CD14-positive monocyte (primary cell): ENCODE results near the gene HLCS. TPM values are rescaled to one million over a fixed set of nuclear protein-coding genes. Genes with fewer than 3 reads are reported as not detected.

Experiments
- DNase-seq, 3 donors: peaks; one replicate each; pipeline ENCODE4 v3.0.0-alpha.2; 2011 to 2022
- H2AFZ ChIP-seq: 2 replicates; pipeline ENCODE4 v1.6.0; 2012; ENCODE audit warnings: mild to moderate bottlenecking, low read depth, low read length, inconsistent platforms; ENCODE audit not compliant: insufficient read depth, poor library complexity, severe bottlenecking
- H3K27ac ChIP-seq, 2 donors: 1 replicate in 1 of 2; 2 replicates in 1 of 2; pipeline ENCODE4 v1.5.1; 2012 to 2013; ENCODE audit warnings: low read length in 2 of 2, control low read depth in 1 of 2, inconsistent platforms in 1 of 2, low read depth in 1 of 2, mild to moderate bottlenecking in 1 of 2
- H3K27me3 ChIP-seq, 2 donors: one replicate each; pipeline versions ENCODE4 v1.6.0 to v1.6.1; 2011 to 2013; ENCODE audit warnings: low read length in 2 of 2; ENCODE audit not compliant: control insufficient read depth in 2 of 2, insufficient read depth in 2 of 2
- H3K36me3 ChIP-seq, 2 donors: replicated peaks in 1 of 2; 1 replicate in 1 of 2; 2 replicates in 1 of 2; pipeline versions ENCODE4 v1.5.1 to v1.6.1; 2012 to 2013; ENCODE audit warnings: low read length in 2 of 2, control low read depth in 1 of 2, inconsistent platforms in 1 of 2, mild to moderate bottlenecking in 1 of 2; ENCODE audit not compliant: insufficient read depth in 2 of 2, control insufficient read depth in 1 of 2
- H3K4me1 ChIP-seq, 2 donors: 1 replicate in 1 of 2; 2 replicates in 1 of 2; pipeline versions ENCODE4 v1.5.1 to v1.6.1; 2012 to 2013; ENCODE audit warnings: low read length in 2 of 2, control low read depth in 1 of 2, inconsistent platforms in 1 of 2, mild to moderate bottlenecking in 1 of 2, moderate library complexity in 1 of 2; ENCODE audit not compliant: insufficient read depth in 2 of 2, control insufficient read depth in 1 of 2
- H3K4me2 ChIP-seq: replicated peaks from 2 replicates; pipeline ENCODE3; 2012; ENCODE audit warnings: low read length, moderate library complexity, mild to moderate bottlenecking; ENCODE audit not compliant: poor library complexity, severe bottlenecking; ENCODE audit errors: extremely low read depth
- H3K4me3 ChIP-seq, 3 experiments: fragments of 200-600 bp in 1 of 3; sonication (generic) in 1 of 3; replicated peaks in 1 of 3; 1 replicate in 2 of 3; 2 replicates in 1 of 3; pipeline ENCODE4 v1.5.1; 2011 to 2013; ENCODE audit warnings: low read length in 3 of 3, mild to moderate bottlenecking in 3 of 3, control low read depth in 2 of 3, low read depth in 2 of 3, inconsistent platforms in 1 of 3, moderate library complexity in 1 of 3
- H3K79me2 ChIP-seq: 2 replicates; pipeline ENCODE4 v1.6.0; 2012; ENCODE audit warnings: mild to moderate bottlenecking, control low read depth, inconsistent platforms, low read length, moderate library complexity; ENCODE audit not compliant: insufficient read depth
- H3K9ac ChIP-seq: 2 replicates; pipeline ENCODE4 v1.6.0; 2017; ENCODE audit warnings: low read length, mild to moderate bottlenecking; ENCODE audit not compliant: insufficient read depth, poor library complexity, severe bottlenecking
- H3K9me3 ChIP-seq, 2 donors: replicated peaks in 1 of 2; 1 replicate in 1 of 2; 2 replicates in 1 of 2; pipeline versions ENCODE4 v1.5.1 to v1.6.1; 2012 to 2013; ENCODE audit warnings: low read length in 2 of 2, control low read depth in 1 of 2; ENCODE audit not compliant: control insufficient read depth in 1 of 2, insufficient read depth in 1 of 2
- H4K20me1 ChIP-seq: 2 replicates; pipeline ENCODE4 v1.6.0; 2012; ENCODE audit warnings: mild to moderate bottlenecking, low read length, control low read depth, moderate library complexity; ENCODE audit not compliant: insufficient read depth
- H3K27ac Mint-ChIP-seq, 7 donors: one replicate each; pipeline ENCODE4 v1.8.0; 2020; ENCODE audit warnings: mild to moderate bottlenecking in 7 of 7, mixed read lengths in 7 of 7, moderate library complexity in 6 of 7, inconsistent platforms in 2 of 7
- H3K27me3 Mint-ChIP-seq, 3 donors: one replicate each; pipeline ENCODE4 v1.8.0; 2021 to 2022; ENCODE audit warnings: low read depth in 3 of 3, mild to moderate bottlenecking in 3 of 3, mixed read lengths in 3 of 3, moderate library complexity in 3 of 3, inconsistent platforms in 1 of 3
- H3K36me3 Mint-ChIP-seq, 2 donors: one replicate each; pipeline ENCODE4 v1.8.0; 2020; ENCODE audit warnings: mixed read lengths in 2 of 2, inconsistent platforms in 1 of 2, mild to moderate bottlenecking in 1 of 2
- H3K4me1 Mint-ChIP-seq: one replicate; pipeline ENCODE4 v1.8.0; 2020; ENCODE audit warnings: mild to moderate bottlenecking, mixed read lengths
- H3K4me3 Mint-ChIP-seq, 2 donors: one replicate each; pipeline ENCODE4 v1.8.0; 2020; ENCODE audit warnings: mild to moderate bottlenecking in 2 of 2, mixed read lengths in 2 of 2, moderate library complexity in 1 of 2
- H3K9me3 Mint-ChIP-seq, 7 donors: one replicate each; pipeline ENCODE4 v1.8.0; 2020 to 2022; ENCODE audit warnings: mixed read lengths in 7 of 7, mild to moderate bottlenecking in 6 of 7, moderate library complexity in 6 of 7, inconsistent platforms in 2 of 7
- CTCF ChIP-seq: fragments of 200-600 bp; IDR thresholded peaks from one replicate; pipeline ENCODE4 v1.8.0; 2022; ENCODE audit warnings: antibody characterized with exemption, mild to moderate bottlenecking
- WGBS: methylation state at CpG from one replicate; pipeline ENCODE4 v1.1.5; 2013; ENCODE audit warnings: missing lambda C conversion rate; ENCODE audit not compliant: insufficient coverage; 5-methylcytosine and 5-hydroxymethylcytosine counted together
- intact Hi-C, 2 donors: fragments of 100-400 bp; cut with micrococcal nuclease; formaldehyde crosslinking; loops; one replicate each; pipeline versions ENCODE4 v1.15.0 to v1.15.1; 2023
- polyA plus RNA-seq, 3 donors: library from polyadenylated mRNA; depleted of rRNA in 1 of 3; unstranded in 2 of 3; stranded (reverse) in 1 of 3; fragments of 300-500 nt in 2 of 3; fragments of >200 nt in 1 of 3; fragmentation: Illumina TruSeq in 2 of 3; gene quantifications; 1 replicate in 2 of 3; 2 replicates in 1 of 3; pipeline ENCODE4 v1.2.3, GENCODE V29; 2012 to 2021

HLCS gene
- polyA plus RNA-seq, 3 donors: 2.1 to 3.1 (median 2.2) TPM

- no CpG with 5 or more reads among the region's 4 CpGs for WGBS
- Histone ChIP-seq H3K9ac (no peak overlapping the region), H3K9me3 (no peaks in the 10 kb centered on the region), H3K4me2 (no peak overlapping the region), H3K79me2 (no peaks in the 10 kb centered on the region), H3K27ac (no peak overlapping the region), H2AFZ (no peak overlapping the region), H3K4me1 (no peaks in the 10 kb centered on the region), H4K20me1 (no peaks in the 10 kb centered on the region), H3K4me3 (no peak overlapping the region), H3K36me3 (no peaks in the 10 kb centered on the region), H3K27me3 (no peaks in the 10 kb centered on the region)
- Mint-ChIP-seq H3K4me1 (no peaks in the 10 kb centered on the region), H3K4me3 (no peak overlapping the region), H3K27ac (no peak overlapping the region), H3K9me3 (no peaks in the 10 kb centered on the region), H3K27me3 (peaks cover 0 to 3% (median 0%) of the 10 kb centered on the region in 3 donors), H3K36me3 (no peaks in the 10 kb centered on the region)
- DNase-seq: no peak
- TF ChIP-seq CTCF: no peak
- intact Hi-C loops: no loop called here
These were observed 151.2 kb downstream of the HLCS start for GRCh38 chr21:36815284-36815683.

DNA sequence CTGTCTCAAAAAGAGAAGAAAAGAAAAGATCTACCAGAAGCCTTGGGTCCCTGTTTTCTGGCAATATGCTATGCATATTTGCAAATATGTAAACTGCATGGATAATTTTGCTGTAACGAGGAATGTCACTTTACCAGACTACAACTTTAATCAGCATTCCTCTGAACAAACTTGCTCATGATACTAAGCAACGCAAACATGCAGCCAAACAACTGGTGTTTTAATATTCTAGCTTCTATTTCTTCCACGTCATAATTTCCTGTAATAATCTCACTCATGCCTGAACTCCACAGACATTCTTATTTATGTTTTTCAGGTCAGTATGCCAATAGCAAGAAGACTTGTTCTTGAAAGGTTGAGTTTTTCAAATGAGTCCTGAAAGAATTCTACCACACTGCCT, 153.4 kb downstream of the HLCS start:
- Histone ChIP-seq H3K4me1 (no peaks in the 10 kb centered on the region), H3K27ac (no peak overlapping the region), H3K4me3 (no peak overlapping the region), H3K79me2 (no peaks in the 10 kb centered on the region), H3K9me3 (no peaks in the 10 kb centered on the region), H2AFZ (no peak overlapping the region), H3K4me2 (no peak overlapping the region), H3K9ac (no peak overlapping the region), H3K27me3 (no peaks in the 10 kb centered on the region), H3K36me3 (no peaks in the 10 kb centered on the region), H4K20me1 (no peaks in the 10 kb centered on the region)
- DNase-seq: no peak
- intact Hi-C loops: no loop called here
- Mint-ChIP-seq H3K4me1 (no peaks in the 10 kb centered on the region), H3K36me3 (no peaks in the 10 kb centered on the region), H3K27ac (no peak overlapping the region), H3K27me3 (no peaks in the 10 kb centered on the region), H3K4me3 (no peak overlapping the region), H3K9me3 (no peaks in the 10 kb centered on the region)
- 80% methylated on average over 1 of the region's 3 CpGs for WGBS
- no peak for TF ChIP-seq CTCF
